ENCODE measurements around the gene UBE2E2.
A peak's percentile ranks its signal among the peaks of the same experiment; 100 is the strongest.

UBE2E2 gene

GRCh38 chr3:23490459-23490858 is 287.3 kb downstream of the UBE2E2 start:
- DNase-seq (ENCODE audit: low read depth), result peak; percentile 77
- TF ChIP-seq CTCF (IDR thresholded peaks at IDR 0.05; ENCODE audit: insufficient read depth, low read depth, low read length, missing control alignments), result no peak
- no peak overlapping the region for H3K4me3 ChIP-seq (ENCODE audit: low read length)

DNA sequence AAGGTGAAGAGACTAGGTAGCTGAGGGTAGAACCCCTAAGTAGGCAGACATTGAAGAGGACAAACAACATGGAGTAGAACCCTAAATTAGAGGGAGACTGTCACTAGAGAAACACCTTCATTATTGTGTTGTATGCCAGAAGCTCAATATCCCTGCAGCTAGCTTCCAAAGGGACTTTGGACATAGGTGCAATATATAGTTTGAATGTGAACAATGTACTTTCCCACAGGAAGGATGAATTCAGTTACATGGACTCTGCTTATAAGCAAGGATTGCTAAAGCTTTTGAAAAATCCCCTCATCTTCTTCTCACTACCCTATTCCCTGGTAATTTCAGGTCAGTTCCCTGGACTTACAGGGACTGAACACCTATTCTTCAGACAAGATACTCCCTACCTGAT is 288.9 kb downstream of the UBE2E2 start:
- no peak for DNase-seq (ENCODE audit: low read depth)
- TF ChIP-seq CTCF (IDR thresholded peaks at IDR 0.05; ENCODE audit: insufficient read depth, low read depth, low read length, missing control alignments), result no peak

DNA sequence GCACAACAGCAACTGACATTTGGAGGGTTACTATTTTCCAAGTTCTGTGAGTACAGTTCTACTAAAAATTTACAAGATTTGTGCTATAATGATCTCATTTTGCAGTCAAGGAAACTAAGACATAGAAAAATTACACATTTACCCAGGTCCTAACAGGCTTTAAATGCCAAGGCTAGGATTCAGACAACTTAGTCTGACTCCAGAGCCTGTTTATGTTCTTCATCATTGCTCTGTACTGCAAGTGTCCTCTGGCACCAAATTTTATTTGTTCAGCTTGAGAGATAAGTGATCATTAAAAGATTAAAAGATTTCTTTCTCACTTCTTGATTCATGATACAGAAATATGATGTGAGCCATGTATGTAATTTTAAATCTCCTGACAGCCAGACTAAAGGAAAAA is 290.8 kb downstream of the UBE2E2 start:
- no peak overlapping the region for H3K4me3 ChIP-seq (ENCODE audit: low read length)
- TF ChIP-seq CTCF (IDR thresholded peaks at IDR 0.05; ENCODE audit: insufficient read depth, low read depth, low read length, missing control alignments), result no peak
- peak; percentile 20 for DNase-seq (ENCODE audit: low read depth)

More for the DNA sequence above, 288.9 kb downstream of the UBE2E2 start:
- H3K4me3 ChIP-seq (ENCODE audit: low read length), result no peak overlapping the region

DNA sequence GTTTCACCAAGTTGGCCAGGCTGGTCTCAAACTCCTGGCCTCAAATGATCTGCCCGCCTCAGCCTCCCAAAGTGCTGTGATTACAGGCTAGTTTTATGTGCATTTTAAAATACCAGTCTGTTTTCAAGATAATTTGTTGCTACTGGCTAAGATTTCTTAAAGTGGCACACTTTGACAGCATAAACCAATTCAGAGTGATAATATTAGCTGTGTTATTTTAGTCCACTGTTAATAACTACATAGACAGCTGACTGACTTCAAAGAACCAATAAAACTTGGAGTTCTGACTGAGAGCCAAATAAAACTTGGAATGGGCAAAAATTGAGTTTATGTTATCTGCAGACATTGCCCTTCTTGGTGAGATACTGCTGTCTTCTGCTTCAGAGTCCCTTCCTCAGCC is 291.8 kb downstream of the UBE2E2 start:
- no peak for TF ChIP-seq CTCF (IDR thresholded peaks at IDR 0.05; ENCODE audit: insufficient read depth, low read depth, low read length, missing control alignments)
- H3K4me3 ChIP-seq (ENCODE audit: low read length), result no peak overlapping the region
- DNase-seq (ENCODE audit: low read depth), result no peak

DNA sequence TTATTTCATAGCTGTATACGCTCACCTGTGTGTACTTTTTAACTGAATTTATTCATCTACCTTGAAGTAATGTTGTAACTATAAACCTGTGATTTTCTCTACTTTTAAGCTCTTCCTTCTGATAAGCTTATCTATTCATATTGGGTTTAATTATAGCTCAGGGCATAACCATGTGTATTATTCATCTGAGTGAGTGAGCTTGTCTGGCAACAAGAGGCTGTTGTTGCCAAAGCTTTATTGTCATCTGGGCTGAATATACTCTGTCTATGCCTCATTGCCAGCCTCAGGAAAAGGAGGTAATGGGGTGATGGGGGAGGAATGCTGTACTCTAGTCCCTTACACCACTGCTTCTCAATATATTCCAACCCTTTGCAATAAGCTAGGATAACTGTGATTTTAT is 292.4 kb downstream of the UBE2E2 start:
- DNase-seq (ENCODE audit: low read depth), result peak; percentile 81
- no peak for TF ChIP-seq CTCF (IDR thresholded peaks at IDR 0.05; ENCODE audit: insufficient read depth, low read depth, low read length, missing control alignments)
- no peak overlapping the region for H3K4me3 ChIP-seq (ENCODE audit: low read length)

- no peak overlapping the region for H3K4me3 ChIP-seq (ENCODE audit: low read length)
- no peak for DNase-seq (ENCODE audit: low read depth)
- TF ChIP-seq CTCF (IDR thresholded peaks at IDR 0.05; ENCODE audit: insufficient read depth, low read depth, low read length, missing control alignments), result no peak
Observed at GRCh38 chr3:23496165-23496564, 293.0 kb downstream of the UBE2E2 start.

DNA sequence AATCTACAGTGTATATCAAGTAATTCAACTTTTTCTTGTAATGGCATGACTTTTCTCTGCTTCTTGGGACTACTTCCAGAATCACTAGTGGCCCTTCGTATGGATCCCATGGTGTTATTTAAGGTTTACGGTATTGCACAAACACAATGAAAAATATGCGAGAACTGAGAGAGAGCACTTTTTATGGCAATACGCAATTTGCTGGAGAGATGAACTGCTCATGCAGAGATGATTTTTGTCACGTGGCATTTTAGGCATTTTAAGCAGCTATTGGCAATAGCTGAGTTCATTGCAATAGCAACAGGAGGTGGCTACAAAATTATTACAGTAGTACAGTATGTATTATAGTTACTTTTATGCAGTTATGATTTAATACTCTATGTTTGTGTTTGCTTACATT is 294.0 kb downstream of the UBE2E2 start:
- no peak overlapping the region for H3K4me3 ChIP-seq (ENCODE audit: low read length)
- DNase-seq (ENCODE audit: low read depth), result no peak
- no peak for TF ChIP-seq CTCF (IDR thresholded peaks at IDR 0.05; ENCODE audit: insufficient read depth, low read depth, low read length, missing control alignments)
